KMS-11 (cell line): Measurements from ENCODE around the gene DDX18.

ENCODE experiments used
- H2AFZ ChIP-seq: fragments of 200-600 bp; sonication (generic); 2 replicates; pipeline ENCODE4 v1.6.1; 2016; ENCODE audit warnings: antibody characterized with exemption, mixed run types, low read depth
- H3K27ac ChIP-seq: fragments of 200-600 bp; sonication (generic); 2 replicates; pipeline ENCODE4 v1.6.1; 2016; ENCODE audit warnings: mild to moderate bottlenecking, mixed run types
- H3K27me3 ChIP-seq: fragments of 200-600 bp; sonication (generic); 2 replicates; pipeline ENCODE4 v1.6.1; 2017; ENCODE audit warnings: mild to moderate bottlenecking, low read depth, mixed run types, moderate library complexity; ENCODE audit not compliant: insufficient read depth
- H3K36me3 ChIP-seq: fragments of 200-600 bp; sonication (generic); 2 replicates; pipeline ENCODE4 v1.6.1; 2017; ENCODE audit warnings: mild to moderate bottlenecking, mixed run types; ENCODE audit not compliant: insufficient read depth
- H3K4me1 ChIP-seq: fragments of 200-600 bp; sonication (generic); 2 replicates; pipeline ENCODE4 v1.6.1; 2016; ENCODE audit warnings: mild to moderate bottlenecking, low read depth, mixed run types; ENCODE audit not compliant: poor library complexity, severe bottlenecking
- H3K4me2 ChIP-seq: fragments of 200-600 bp; sonication (generic); 2 replicates; pipeline ENCODE4 v1.7.0; 2016; ENCODE audit warnings: mild to moderate bottlenecking, mixed run types
- H3K4me3 ChIP-seq: fragments of 200-600 bp; sonication (generic); IDR thresholded peaks from 2 replicates; pipeline ENCODE4 v1.6.1; 2017; ENCODE audit warnings: low read depth, low read length, mixed read lengths; ENCODE audit not compliant: insufficient read depth
- H3K79me2 ChIP-seq: fragments of 200-600 bp; sonication (generic); 2 replicates; pipeline ENCODE4 v1.6.1; 2016; ENCODE audit warnings: low read depth, mixed run types; ENCODE audit not compliant: insufficient read depth
- H3K9ac ChIP-seq: fragments of 200-600 bp; sonication (generic); 2 replicates; pipeline ENCODE4 v1.6.1; 2016; ENCODE audit warnings: mild to moderate bottlenecking, mixed run types
- H4K20me1 ChIP-seq: fragments of 200-600 bp; sonication (generic); 2 replicates; pipeline ENCODE4 v1.6.1; 2016; ENCODE audit warnings: mild to moderate bottlenecking, mixed run types; ENCODE audit not compliant: insufficient read depth
- TF ChIP-seq, protein P1 (sequence below): fragments of 200-600 bp; sonication (generic); conservative IDR thresholded peaks from 2 replicates; pipeline ENCODE4 v1.6.1; 2017; ENCODE audit warnings: low read depth, mild to moderate bottlenecking, antibody characterized with exemption, low read length, moderate library complexity, mixed read lengths

DDX18 gene

DNA sequence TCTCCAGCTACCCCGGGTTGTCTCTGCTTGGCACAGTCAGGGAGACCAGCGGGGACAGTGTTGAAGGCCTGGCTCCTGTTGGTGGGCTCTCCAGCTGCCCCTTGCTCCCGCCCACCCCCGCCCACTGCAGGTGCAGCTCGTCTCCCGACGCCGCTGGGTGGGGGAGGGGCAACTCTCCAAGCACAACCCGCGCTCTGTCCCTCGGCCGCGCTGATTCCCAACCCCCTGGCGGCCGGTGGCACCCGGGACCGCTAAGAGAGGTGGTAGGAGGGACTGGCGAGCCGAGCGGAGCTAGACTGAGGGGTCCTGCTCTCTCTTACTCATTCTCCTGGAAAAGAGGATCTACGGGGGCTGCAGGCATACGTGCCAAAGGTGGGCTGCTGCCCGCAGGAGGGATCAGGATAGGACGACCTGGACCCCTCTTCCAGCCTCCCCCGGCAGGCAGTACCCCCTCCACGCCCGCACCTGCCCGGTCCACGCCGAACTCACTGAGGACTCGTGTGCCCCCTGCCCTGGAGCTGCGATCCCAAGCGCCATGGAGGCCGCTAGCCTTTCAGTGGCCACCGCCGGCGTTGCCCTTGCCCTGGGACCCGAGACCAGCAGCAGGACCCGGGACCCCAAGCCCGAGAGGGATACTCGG is 44.5 kb downstream of the DDX18 start:
- Histone ChIP-seq H3K4me3 (no peak overlapping the region), H3K27ac (no peak overlapping the region), H3K4me2 (no peak overlapping the region), H3K79me2 (no peaks in the 10 kb centered on the region), H2AFZ (no peak overlapping the region), H4K20me1 (no peaks in the 10 kb centered on the region), H3K4me1 (no peaks in the 10 kb centered on the region), H3K9ac (no peak overlapping the region), H3K27me3 (no peaks in the 10 kb centered on the region), H3K36me3 (no peaks in the 10 kb centered on the region)
- TF ChIP-seq, protein P1, sequence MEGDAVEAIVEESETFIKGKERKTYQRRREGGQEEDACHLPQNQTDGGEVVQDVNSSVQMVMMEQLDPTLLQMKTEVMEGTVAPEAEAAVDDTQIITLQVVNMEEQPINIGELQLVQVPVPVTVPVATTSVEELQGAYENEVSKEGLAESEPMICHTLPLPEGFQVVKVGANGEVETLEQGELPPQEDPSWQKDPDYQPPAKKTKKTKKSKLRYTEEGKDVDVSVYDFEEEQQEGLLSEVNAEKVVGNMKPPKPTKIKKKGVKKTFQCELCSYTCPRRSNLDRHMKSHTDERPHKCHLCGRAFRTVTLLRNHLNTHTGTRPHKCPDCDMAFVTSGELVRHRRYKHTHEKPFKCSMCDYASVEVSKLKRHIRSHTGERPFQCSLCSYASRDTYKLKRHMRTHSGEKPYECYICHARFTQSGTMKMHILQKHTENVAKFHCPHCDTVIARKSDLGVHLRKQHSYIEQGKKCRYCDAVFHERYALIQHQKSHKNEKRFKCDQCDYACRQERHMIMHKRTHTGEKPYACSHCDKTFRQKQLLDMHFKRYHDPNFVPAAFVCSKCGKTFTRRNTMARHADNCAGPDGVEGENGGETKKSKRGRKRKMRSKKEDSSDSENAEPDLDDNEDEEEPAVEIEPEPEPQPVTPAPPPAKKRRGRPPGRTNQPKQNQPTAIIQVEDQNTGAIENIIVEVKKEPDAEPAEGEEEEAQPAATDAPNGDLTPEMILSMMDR: no peak

DNA sequence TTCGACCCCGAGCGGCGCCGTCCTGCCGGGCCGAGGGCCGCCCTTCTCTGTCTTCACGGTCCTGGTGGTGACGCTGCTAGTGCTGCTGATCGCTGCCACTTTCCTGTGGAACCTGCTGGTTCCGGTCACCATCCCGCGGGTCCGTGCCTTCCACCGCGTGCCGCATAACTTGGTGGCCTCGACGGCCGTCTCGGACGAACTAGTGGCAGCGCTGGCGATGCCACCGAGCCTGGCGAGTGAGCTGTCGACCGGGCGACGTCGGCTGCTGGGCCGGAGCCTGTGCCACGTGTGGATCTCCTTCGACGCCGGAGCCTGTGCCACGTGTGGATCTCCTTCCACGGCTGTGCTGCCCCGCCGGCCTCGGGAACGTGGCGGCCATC is 45.0 kb downstream of the DDX18 start:
- no peak overlapping the region for H2AFZ ChIP-seq
- TF ChIP-seq, protein P1: no peak
- H3K27ac ChIP-seq: no peak overlapping the region

DNA sequence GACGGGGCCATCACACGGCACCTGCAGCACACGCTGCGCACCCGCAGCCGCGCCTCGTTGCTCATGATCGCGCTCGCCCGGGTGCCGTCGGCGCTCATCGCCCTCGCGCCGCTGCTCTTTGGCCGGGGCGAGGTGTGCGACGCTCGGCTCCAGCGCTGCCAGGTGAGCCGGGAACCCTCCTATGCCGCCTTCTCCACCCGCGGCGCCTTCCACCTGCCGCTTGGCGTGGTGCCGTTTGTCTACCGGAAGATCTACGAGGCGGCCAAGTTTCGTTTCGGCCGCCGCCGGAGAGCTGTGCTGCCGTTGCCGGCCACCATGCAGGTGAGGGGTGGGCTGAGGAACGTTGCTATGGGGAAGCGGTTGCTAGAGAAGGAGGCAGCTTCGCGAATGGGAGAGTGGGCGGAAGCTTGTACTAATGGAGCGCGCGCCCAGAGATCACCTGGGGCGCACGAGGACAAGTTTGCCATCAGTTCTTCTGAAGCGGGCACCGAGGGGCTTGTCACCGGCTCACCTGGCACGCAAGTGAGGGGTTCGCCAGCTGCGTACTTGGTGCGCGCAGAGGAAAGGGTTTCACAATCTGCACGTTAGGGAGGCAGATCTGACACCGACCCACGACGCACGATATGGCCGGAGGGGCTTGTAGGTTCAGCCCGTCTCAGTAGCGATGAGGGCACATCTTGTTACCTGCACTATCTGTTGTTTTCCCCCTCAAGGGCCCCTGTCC is 45.6 kb downstream of the DDX18 start:
- H3K36me3 ChIP-seq: no peaks in the 10 kb centered on the region
- H3K4me1 ChIP-seq: no peaks in the 10 kb centered on the region
- no peak overlapping the region for H2AFZ ChIP-seq
- no peak overlapping the region for H3K4me3 ChIP-seq
- no peaks in the 10 kb centered on the region for H4K20me1 ChIP-seq
- no peak overlapping the region for H3K27ac ChIP-seq
- TF ChIP-seq, protein P1: no peak
- no peaks in the 10 kb centered on the region for H3K79me2 ChIP-seq
- no peak overlapping the region for H3K4me2 ChIP-seq
- no peak overlapping the region for H3K9ac ChIP-seq
- no peaks in the 10 kb centered on the region for H3K27me3 ChIP-seq

More for the DNA sequence above, 45.0 kb downstream of the DDX18 start:
- Histone ChIP-seq H3K27me3 (no peaks in the 10 kb centered on the region), H3K4me3 (no peak overlapping the region), H3K79me2 (no peaks in the 10 kb centered on the region), H3K4me2 (no peak overlapping the region), H4K20me1 (no peaks in the 10 kb centered on the region), H3K9ac (no peak overlapping the region), H3K36me3 (no peaks in the 10 kb centered on the region), H3K4me1 (no peaks in the 10 kb centered on the region)

DNA sequence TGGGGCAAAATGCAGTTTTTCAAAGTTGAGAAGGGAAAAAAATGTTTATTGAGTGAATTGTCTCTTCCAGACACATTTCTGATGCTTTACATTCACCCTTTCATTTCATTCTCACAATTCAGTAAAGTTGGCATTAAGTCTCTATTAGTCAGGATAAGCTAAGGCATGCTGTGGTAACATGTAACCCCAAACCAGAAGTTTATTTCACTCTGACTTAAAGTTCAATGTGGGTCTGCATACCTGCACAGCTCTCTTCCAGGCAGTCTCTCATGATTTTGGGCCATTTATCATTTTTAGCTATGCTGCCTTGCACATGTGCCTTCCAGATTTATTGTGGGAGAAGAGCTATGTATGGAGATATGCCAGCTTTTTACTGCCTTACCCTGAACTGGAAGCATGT is 48.0 kb downstream of the DDX18 start:
- Histone ChIP-seq H3K4me2 (no peak overlapping the region), H3K27me3 (no peaks in the 10 kb centered on the region), H3K27ac (no peak overlapping the region), H4K20me1 (no peaks in the 10 kb centered on the region), H3K4me3 (no peak overlapping the region), H3K36me3 (no peaks in the 10 kb centered on the region), H3K4me1 (no peaks in the 10 kb centered on the region), H2AFZ (no peak overlapping the region), H3K79me2 (no peaks in the 10 kb centered on the region), H3K9ac (no peak overlapping the region)
- TF ChIP-seq, protein P1: no peak
